DND-41 (cell line): ENCODE data around the gene ARFIP2.

ENCODE experiments used
- ATAC-seq: fragments of 200-7000 bp; cut with Tn5 transposase; 3 replicates; pipeline ENCODE4 v1.9.1; 2021; ENCODE audit warnings: low read depth; ENCODE audit not compliant: insufficient read depth
- DNase-seq: peaks from one replicate; pipeline ENCODE4 v3.0.0-alpha.2; 2020
- H2AFZ ChIP-seq: 2 replicates; pipeline ENCODE4 v1.6.0; 2012; ENCODE audit warnings: low read depth, low read length
- H3K27ac ChIP-seq: 2 replicates; pipeline ENCODE4 v1.5.1; 2012; ENCODE audit warnings: low read length, inconsistent platforms
- H3K27me3 ChIP-seq: fragments of 200-600 bp; sonication (generic); 2 replicates; pipeline ENCODE4 v1.6.0; 2012; ENCODE audit warnings: low read length, mild to moderate bottlenecking, inconsistent platforms; ENCODE audit not compliant: insufficient read depth, poor library complexity
- H3K36me3 ChIP-seq: 2 replicates; pipeline ENCODE4 v1.5.1; 2012; ENCODE audit warnings: low read length, inconsistent platforms; ENCODE audit not compliant: insufficient read depth
- H3K4me1 ChIP-seq: 2 replicates; pipeline ENCODE4 v1.5.1; 2012; ENCODE audit warnings: mild to moderate bottlenecking, low read length; ENCODE audit not compliant: insufficient read depth
- H3K4me2 ChIP-seq: 2 replicates; pipeline ENCODE4 v1.6.0; 2012; ENCODE audit warnings: mild to moderate bottlenecking, moderate library complexity, low read length, inconsistent platforms; ENCODE audit not compliant: insufficient read depth
- H3K4me3 ChIP-seq, 2 experiments: fragments of 200-600 bp in 1 of 2; shearing (Covaris generic) in 1 of 2; 2 replicates each; pipeline ENCODE4 v1.5.1; 2012 to 2016; ENCODE audit warnings: inconsistent platforms in 2 of 2, low read length in 2 of 2, mild to moderate bottlenecking in 2 of 2, low read depth in 1 of 2, moderate library complexity in 1 of 2
- H3K79me2 ChIP-seq: 2 replicates; pipeline ENCODE4 v1.6.0; 2012; ENCODE audit warnings: low read length, inconsistent platforms; ENCODE audit not compliant: insufficient read depth
- H3K9ac ChIP-seq: 2 replicates; pipeline ENCODE4 v1.6.0; 2012; ENCODE audit warnings: low read depth, mild to moderate bottlenecking, inconsistent platforms, low read length, moderate library complexity
- H3K9me3 ChIP-seq: 2 replicates; pipeline ENCODE4 v1.5.1; 2012; ENCODE audit warnings: low read length, moderate library complexity, mild to moderate bottlenecking, inconsistent platforms; ENCODE audit not compliant: insufficient read depth, severe bottlenecking
- H4K20me1 ChIP-seq: 2 replicates; pipeline ENCODE4 v1.6.0; 2012; ENCODE audit warnings: low read length; ENCODE audit not compliant: insufficient read depth
- EZH2 ChIP-seq: IDR thresholded peaks from 3 replicates; pipeline ENCODE4 v1.6.1; 2012; ENCODE audit warnings: borderline replicate concordance, low read depth, mild to moderate bottlenecking, moderate library complexity, low read length, inconsistent platforms; ENCODE audit not compliant: severe bottlenecking
- TF ChIP-seq, protein P1 (sequence below): IDR thresholded peaks from 2 replicates; pipeline ENCODE4 v1.5.1; 2012; ENCODE audit warnings: borderline replicate concordance, low read length, moderate library complexity, mild to moderate bottlenecking; ENCODE audit not compliant: poor library complexity, severe bottlenecking; ENCODE audit errors: extremely low read depth

The ARFIP2 gene

GRCh38 chr11:6472934-6473333, 8.2 kb downstream of the ARFIP2 start:
- peak overlapping the region in 1 of 2 experiments; percentile 92; a peak in 2 of 4 replicates for H3K4me3 ChIP-seq

GRCh38 chr11:6469599-6469998, 11.5 kb downstream of the ARFIP2 start:
- Histone ChIP-seq H3K4me2 (no peak overlapping the region), H4K20me1 (no peaks in the 10 kb centered on the region), H3K4me3 (no peak overlapping the region), H3K4me1 (peaks cover 26% of the 10 kb centered on the region), H3K27ac (no peak overlapping the region), H3K36me3 (0 out of 2 replicates have a peak, but pooled peaks cover 4% of the 10 kb centered on the region), H3K27me3 (no peaks in the 10 kb centered on the region), H3K9ac (no peak overlapping the region), H2AFZ (no peak overlapping the region), H3K9me3 (no peaks in the 10 kb centered on the region), H3K79me2 (no peaks in the 10 kb centered on the region)
- no peak for DNase-seq
- no peak for ATAC-seq
- TF ChIP-seq, protein P1, sequence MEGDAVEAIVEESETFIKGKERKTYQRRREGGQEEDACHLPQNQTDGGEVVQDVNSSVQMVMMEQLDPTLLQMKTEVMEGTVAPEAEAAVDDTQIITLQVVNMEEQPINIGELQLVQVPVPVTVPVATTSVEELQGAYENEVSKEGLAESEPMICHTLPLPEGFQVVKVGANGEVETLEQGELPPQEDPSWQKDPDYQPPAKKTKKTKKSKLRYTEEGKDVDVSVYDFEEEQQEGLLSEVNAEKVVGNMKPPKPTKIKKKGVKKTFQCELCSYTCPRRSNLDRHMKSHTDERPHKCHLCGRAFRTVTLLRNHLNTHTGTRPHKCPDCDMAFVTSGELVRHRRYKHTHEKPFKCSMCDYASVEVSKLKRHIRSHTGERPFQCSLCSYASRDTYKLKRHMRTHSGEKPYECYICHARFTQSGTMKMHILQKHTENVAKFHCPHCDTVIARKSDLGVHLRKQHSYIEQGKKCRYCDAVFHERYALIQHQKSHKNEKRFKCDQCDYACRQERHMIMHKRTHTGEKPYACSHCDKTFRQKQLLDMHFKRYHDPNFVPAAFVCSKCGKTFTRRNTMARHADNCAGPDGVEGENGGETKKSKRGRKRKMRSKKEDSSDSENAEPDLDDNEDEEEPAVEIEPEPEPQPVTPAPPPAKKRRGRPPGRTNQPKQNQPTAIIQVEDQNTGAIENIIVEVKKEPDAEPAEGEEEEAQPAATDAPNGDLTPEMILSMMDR: no peak
- TF ChIP-seq EZH2: no peak

More at GRCh38 chr11:6472934-6473333, 8.2 kb downstream of the ARFIP2 start:
- H3K4me1 ChIP-seq: peaks cover 26% of the 10 kb centered on the region
- H3K4me2 ChIP-seq: peak overlapping the region; percentile 98
- DNase-seq (no peak), ATAC-seq (no peak; the same call in 2 of the 3 replicates)
- no peaks in the 10 kb centered on the region for H3K9me3 ChIP-seq
- no peaks in the 10 kb centered on the region for H3K79me2 ChIP-seq
- H4K20me1 ChIP-seq: 0 out of 2 replicates have a peak, but pooled peaks cover 5% of the 10 kb centered on the region
- H3K27ac ChIP-seq: no peak overlapping the region
- H3K36me3 ChIP-seq: peaks cover 15% of the 10 kb centered on the region
- no peak overlapping the region for H2AFZ ChIP-seq
- H3K9ac ChIP-seq: peak overlapping the region; percentile 74; the same call in 1 of the 2 replicates
- no peaks in the 10 kb centered on the region for H3K27me3 ChIP-seq
- TF ChIP-seq EZH2: no peak
- TF ChIP-seq, protein P1: no peak

DNA sequence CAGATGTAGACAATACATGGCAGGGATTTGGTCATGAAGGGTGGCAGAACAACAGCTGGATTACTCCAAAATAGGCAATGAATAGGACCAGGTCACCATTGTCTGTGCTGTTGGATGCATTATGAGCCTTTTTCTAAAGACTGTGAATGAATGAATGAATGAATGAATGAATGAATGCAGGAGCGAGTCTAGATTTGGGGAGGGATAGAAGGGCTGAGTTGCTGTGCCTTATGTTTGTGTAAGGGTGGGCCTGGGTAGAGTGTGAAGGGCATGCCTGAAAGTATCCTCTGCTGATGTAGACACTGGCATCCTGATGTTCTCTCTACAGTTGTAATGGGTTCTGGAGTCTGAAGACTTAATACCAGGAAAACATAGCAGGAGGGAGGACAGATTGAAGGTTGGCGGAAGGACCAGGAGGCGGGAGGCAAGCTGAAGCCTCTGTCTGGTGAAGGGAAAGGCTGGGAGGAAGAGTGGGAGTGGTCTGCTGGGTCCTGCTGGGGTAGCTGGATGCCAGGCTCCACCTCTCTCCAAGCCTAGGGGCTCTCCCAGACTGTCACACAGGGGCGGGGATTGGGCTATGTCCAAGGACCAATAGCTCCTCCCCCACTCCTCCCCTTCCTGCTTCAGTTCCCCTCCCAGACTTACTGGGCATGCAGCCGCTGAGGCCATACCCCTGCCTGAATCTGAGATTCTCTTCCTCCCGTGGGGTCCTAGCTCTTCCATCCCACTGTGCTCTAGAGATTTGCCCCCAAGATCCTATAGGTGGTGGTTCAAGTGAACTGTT, 12.2 kb downstream of the ARFIP2 start:
- Histone ChIP-seq H3K36me3 (0 out of 2 replicates have a peak, but pooled peaks cover 4% of the 10 kb centered on the region), H3K9me3 (no peaks in the 10 kb centered on the region), H3K4me2 (no peak overlapping the region), H4K20me1 (no peaks in the 10 kb centered on the region), H3K27ac (no peak overlapping the region), H2AFZ (no peak overlapping the region), H3K4me3 (no peak overlapping the region), H3K27me3 (no peaks in the 10 kb centered on the region), H3K9ac (no peak overlapping the region), H3K4me1 (peaks cover 20% of the 10 kb centered on the region), H3K79me2 (no peaks in the 10 kb centered on the region)
- ATAC-seq (no peak), DNase-seq (peak; percentile 31)
- no peak for TF ChIP-seq EZH2
- TF ChIP-seq, protein P1: no peak
